HUES48 (cell line): ENCODE measurements around the gene STOX2.

Source experiments
- H3K27ac ChIP-seq: one replicate; pipeline ENCODE4 v1.7.0; 2013; ENCODE audit warnings: low read depth, low read length, inconsistent platforms
- H3K27me3 ChIP-seq: 2 replicates; pipeline ENCODE4 v1.6.1; 2013; ENCODE audit warnings: mild to moderate bottlenecking, low read length; ENCODE audit not compliant: control insufficient read depth, insufficient read depth
- H3K36me3 ChIP-seq: 2 replicates; pipeline ENCODE4 v1.6.1; 2013; ENCODE audit warnings: low read length; ENCODE audit not compliant: control insufficient read depth, insufficient read depth
- H3K4me1 ChIP-seq: 2 replicates; pipeline ENCODE4 v1.6.1; 2013; ENCODE audit warnings: mild to moderate bottlenecking, low read length; ENCODE audit not compliant: control insufficient read depth, insufficient read depth
- H3K4me3 ChIP-seq: 2 replicates; pipeline ENCODE4 v1.5.1; 2013; ENCODE audit warnings: mild to moderate bottlenecking, low read depth, low read length
- H3K9ac ChIP-seq: 2 replicates; pipeline ENCODE4 v1.6.1; 2013; ENCODE audit warnings: mild to moderate bottlenecking, low read depth, low read length, moderate library complexity
- H3K9me3 ChIP-seq: 2 replicates; pipeline ENCODE4 v1.6.1; 2013; ENCODE audit warnings: low read length; ENCODE audit not compliant: control insufficient read depth, insufficient read depth

The STOX2 gene

DNA sequence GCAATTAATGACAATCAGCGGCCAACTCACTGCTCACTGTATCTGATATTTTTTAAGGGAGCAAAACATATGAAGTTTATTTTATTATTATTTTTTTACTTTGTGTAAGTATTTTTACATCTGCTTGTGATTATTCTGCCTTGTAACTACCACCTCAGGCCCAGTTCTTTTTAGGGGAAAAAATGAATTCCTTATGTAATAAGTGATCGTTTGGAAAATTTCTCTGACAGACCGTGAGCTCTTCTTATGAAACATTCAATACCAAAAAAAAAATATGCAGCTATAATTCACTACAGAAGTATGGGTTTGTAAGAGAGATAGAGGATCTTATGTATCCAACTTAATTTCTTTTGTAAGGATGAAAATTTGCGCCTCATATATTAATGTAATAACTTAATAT lies 33.5 kb upstream of the STOX2 start:
- H3K4me3 ChIP-seq, result no peak overlapping the region
- H3K4me1 ChIP-seq, result peaks cover 6% of the 10 kb centered on the region
- H3K36me3 ChIP-seq, result no peaks in the 10 kb centered on the region
- no peaks in the 10 kb centered on the region for H3K27me3 ChIP-seq
- no peak overlapping the region for H3K9ac ChIP-seq
- H3K27ac ChIP-seq, result no peak overlapping the region
- no peaks in the 10 kb centered on the region for H3K9me3 ChIP-seq

DNA sequence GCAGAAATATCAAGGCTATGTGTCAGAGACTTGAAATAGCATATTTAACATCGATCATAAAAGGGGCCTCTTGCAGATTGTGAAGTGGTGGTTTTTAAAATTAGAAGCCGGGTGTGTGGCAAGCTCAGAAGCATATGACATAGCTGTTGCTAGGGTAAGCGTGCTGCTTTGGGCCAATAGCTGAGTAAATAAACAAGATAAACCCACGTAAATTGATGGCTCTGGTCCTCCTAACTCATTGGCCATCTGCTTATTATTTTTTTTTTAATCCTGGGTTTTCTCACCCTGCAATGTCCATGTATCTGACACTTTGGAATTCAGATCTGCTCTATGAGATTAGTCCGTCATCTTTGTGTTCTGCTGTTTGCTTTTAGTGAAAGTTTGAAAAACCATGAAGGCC lies 32.6 kb upstream of the STOX2 start:
- no peak overlapping the region for H3K9ac ChIP-seq
- no peak overlapping the region for H3K4me3 ChIP-seq
- H3K36me3 ChIP-seq, result no peaks in the 10 kb centered on the region
- H3K27me3 ChIP-seq, result no peaks in the 10 kb centered on the region
- H3K27ac ChIP-seq, result no peak overlapping the region
- no peaks in the 10 kb centered on the region for H3K9me3 ChIP-seq
- H3K4me1 ChIP-seq, result peaks cover 6% of the 10 kb centered on the region

DNA sequence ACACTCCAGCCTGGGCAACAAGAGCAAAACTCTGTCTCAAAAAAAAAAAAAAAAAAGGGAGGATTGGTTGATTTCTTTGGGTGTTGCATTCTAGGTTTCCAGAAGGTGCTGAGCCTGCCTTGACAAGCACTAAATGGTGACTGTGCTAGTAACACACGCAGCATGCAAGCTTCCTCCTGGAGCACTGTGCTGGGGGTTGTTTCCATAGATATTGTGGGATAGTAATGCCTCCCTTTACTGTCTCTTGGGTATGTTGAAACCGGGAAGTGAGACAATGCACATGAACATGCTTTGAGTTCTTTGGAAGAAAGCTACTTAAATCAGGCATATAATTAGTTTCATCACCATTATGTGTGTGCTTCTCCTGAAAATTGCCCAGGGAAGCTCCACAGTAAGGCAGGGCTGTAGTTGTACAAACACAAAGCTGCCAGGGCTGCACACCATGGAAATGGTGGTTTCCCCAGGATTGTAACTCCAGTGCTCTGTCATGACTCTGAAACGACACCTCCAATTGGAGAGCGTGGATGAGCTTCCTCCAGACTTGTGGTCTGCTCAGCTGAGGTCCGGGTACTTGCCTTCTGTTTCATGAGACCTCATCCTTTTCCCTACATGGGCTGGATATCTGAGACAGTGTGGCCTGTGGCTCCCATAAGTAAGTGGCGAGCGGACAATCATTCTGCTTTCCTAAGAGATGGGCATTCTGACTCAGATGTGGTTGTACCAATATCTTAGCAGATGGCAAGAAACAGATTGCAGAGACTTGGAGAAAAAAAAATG lies 31.5 kb upstream of the STOX2 start:
- Histone ChIP-seq H3K9me3 (no peaks in the 10 kb centered on the region), H3K36me3 (no peaks in the 10 kb centered on the region), H3K4me1 (peaks cover 6% of the 10 kb centered on the region), H3K4me3 (no peak overlapping the region), H3K9ac (no peak overlapping the region), H3K27me3 (no peaks in the 10 kb centered on the region), H3K27ac (no peak overlapping the region)

DNA sequence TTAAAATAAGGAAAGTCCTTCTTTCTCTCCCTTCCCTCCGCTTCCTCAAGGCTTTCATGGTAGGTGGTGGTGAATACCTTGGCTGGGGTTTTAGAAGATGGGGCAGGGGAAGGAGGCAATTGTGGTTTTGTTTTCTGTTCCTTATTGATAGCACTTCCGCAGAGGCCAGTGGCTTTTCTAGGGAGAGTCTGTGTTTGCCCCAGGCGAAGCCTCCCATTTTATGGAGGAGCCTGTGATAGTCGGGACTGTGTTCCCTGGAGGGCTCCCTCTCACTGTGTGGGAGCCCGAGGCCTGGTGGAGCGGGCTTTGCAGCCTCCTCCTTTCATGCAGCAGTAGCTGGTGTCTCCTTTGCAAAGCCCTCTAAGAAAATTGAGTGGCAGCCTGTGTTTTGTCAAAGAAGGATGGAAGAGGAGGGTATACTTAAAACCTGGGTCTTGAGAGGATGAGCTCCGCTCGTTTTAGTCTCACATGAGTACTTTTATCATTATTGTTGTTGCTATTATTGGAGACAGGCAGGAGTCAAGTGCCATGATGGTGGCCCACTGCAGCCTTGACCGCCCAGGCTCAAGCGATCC lies 29.8 kb upstream of the STOX2 start:
- H3K36me3 ChIP-seq, result no peaks in the 10 kb centered on the region
- no peaks in the 10 kb centered on the region for H3K9me3 ChIP-seq
- H3K27ac ChIP-seq, result no peak overlapping the region
- peaks cover 7% of the 10 kb centered on the region for H3K27me3 ChIP-seq
- H3K4me1 ChIP-seq, result peaks cover 15% of the 10 kb centered on the region
- no peak overlapping the region for H3K4me3 ChIP-seq
- no peak overlapping the region for H3K9ac ChIP-seq

- Histone ChIP-seq H3K9ac (no peak overlapping the region), H3K4me3 (no peak overlapping the region), H3K9me3 (no peaks in the 10 kb centered on the region), H3K4me1 (peaks cover 8% of the 10 kb centered on the region), H3K27ac (no peak overlapping the region), H3K27me3 (peaks cover 7% of the 10 kb centered on the region), H3K36me3 (no peaks in the 10 kb centered on the region)
Measured at GRCh38 chr4:183876268-183876934, 28.7 kb upstream of the STOX2 start.

DNA sequence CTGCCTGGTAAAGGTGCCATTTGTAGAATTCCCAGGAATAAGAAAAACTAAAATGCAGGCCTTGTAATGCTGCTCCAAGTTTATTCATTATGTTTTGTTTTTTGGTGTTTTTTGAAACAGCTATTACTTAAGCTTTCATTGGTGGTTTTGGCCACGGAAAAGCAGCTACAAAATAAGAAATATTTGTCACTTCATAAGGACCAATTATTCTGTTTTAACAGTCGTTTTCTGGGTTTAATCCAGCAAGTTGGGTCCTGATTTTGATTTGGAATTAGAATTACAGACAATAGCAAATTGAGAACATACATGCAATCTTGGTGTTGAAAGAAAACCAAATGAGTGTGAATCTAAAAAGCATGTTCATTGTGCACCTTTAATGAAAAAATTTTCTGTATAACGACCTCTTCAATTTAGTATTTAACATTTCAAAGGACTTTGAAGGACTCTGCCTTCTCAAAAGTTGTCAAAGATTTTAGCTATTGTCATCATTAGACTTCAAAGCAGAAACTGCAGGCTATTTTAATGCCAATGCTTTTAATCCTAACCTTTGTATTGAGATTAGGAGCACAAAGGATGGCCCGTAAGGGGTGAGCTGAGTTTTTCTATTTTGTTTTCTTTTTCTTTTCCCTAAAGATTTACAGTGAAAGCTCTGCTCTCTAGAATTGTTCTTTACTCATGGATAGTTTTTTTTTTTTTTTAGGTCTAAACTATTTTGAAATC lies 26.7 kb upstream of the STOX2 start:
- no peak overlapping the region for H3K9ac ChIP-seq
- peaks cover 7% of the 10 kb centered on the region for H3K27me3 ChIP-seq
- H3K36me3 ChIP-seq, result no peaks in the 10 kb centered on the region

GRCh38 chr4:183885205-183885720 lies 19.8 kb upstream of the STOX2 start:
- Histone ChIP-seq H3K36me3 (no peaks in the 10 kb centered on the region), H3K4me1 (no peaks in the 10 kb centered on the region), H3K27ac (no peak overlapping the region), H3K27me3 (no peaks in the 10 kb centered on the region), H3K4me3 (no peak overlapping the region), H3K9me3 (no peaks in the 10 kb centered on the region), H3K9ac (no peak overlapping the region)

More for the DNA sequence above, 26.7 kb upstream of the STOX2 start:
- Histone ChIP-seq H3K4me3 (no peak overlapping the region), H3K4me1 (peaks cover 8% of the 10 kb centered on the region), H3K9me3 (no peaks in the 10 kb centered on the region), H3K27ac (peak overlapping the region; percentile 29)

DNA sequence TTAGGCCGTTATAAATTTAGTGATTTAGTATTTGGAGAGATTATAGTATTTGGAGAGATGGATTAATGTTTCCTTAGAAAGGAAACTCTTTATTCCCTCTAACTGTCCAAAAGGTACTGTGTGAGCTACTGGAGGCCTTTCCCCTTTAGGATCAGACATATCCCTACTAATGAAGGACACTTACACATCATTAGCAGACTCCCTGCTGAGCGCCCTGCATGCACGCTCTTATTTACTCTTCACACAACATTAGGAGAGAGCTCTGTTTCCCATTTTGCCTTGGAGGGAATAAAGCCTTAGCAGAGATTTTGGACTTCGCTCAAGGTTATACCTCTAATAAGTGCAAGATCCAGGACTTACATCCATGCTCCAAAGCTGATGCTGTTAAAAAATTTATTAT lies 17.8 kb upstream of the STOX2 start:
- Histone ChIP-seq H3K27me3 (no peaks in the 10 kb centered on the region), H3K4me1 (no peaks in the 10 kb centered on the region), H3K4me3 (no peak overlapping the region), H3K27ac (no peak overlapping the region), H3K36me3 (no peaks in the 10 kb centered on the region), H3K9ac (no peak overlapping the region), H3K9me3 (no peaks in the 10 kb centered on the region)

DNA sequence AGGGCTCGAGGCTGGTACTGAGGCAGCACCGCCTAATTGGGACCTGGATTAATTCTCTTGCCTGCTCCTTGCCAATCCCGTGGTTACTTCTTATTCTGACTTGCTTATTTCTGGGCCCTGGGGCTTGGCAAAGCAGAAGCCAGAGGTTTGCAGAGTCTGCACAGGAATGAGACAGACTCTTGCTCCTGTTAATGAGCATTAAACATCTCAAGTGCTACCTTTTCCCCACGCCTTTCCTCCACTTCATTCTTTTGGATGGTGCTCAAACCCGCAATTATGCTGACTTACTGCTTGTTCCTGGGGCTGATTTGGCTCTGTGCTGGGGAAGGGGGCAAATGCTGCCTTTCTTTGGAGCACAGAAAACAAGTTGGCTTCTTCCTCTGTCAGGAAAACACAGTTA lies 16.5 kb upstream of the STOX2 start:
- Histone ChIP-seq H3K9ac (no peak overlapping the region), H3K27me3 (no peaks in the 10 kb centered on the region), H3K27ac (no peak overlapping the region), H3K4me3 (no peak overlapping the region), H3K4me1 (no peaks in the 10 kb centered on the region), H3K9me3 (no peaks in the 10 kb centered on the region), H3K36me3 (no peaks in the 10 kb centered on the region)

DNA sequence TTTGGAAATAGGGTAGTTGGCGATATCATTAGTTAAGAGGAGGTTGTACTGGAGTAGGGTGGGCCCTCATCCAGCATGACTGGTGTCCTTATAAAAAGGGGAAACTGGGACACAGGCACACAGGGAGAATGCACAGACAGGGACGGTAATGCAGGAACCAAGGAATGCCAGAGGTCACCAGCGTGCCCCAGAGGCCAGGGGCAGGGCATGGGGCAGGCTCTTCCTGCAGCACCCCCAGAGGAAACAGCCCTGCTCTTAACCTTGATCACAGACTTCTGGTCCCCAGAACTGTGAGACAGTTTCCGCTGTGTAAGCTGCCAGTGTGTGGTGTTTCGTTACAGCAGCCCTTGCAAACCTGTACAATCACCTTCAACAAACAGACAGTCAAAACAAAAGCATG lies 15.9 kb upstream of the STOX2 start:
- no peak overlapping the region for H3K27ac ChIP-seq
- H3K4me1 ChIP-seq, result no peaks in the 10 kb centered on the region
- no peaks in the 10 kb centered on the region for H3K27me3 ChIP-seq
- H3K9me3 ChIP-seq, result no peaks in the 10 kb centered on the region
- H3K4me3 ChIP-seq, result no peak overlapping the region
- no peak overlapping the region for H3K9ac ChIP-seq
- H3K36me3 ChIP-seq, result no peaks in the 10 kb centered on the region
